ENCODE results near the gene GLS.

DNA sequence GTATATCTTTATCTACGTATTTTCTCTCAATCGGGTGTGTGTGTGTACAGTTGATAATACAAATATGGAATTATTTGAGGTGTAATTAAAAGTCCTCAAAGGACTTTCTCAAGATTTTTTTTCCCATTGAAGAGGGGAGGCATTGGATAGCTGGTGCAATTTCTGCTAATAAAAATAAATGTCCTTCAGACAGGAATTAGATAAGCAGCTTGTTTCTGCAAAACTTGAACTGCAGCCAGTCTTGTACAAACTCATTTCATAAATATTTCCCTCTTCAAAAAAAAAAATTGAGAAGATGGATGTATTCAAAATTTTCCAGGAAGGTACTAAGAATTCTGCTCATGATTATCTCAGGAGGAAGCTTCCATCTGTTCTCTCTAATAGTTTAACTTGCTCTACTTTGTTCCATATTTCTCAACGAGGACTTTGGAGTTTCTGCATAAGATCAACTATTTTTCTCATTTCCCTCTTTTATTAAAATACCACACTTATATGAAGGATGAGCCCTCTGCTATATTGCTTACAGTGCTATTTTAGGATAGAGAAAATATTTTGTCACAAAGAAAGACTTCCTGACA, 33.0 kb upstream of the GLS start:
- no peak for TF ChIP-seq CTCF (IDR thresholded peaks at IDR 0.05)
- TF ChIP-seq POLR2A (IDR thresholded peaks at IDR 0.05), result no peak

All from body of pancreas (tissue), 4 donors.